ENCODE results near the gene ZNF648. TPM values are rescaled to one million over a fixed set of nuclear protein-coding genes. Genes with fewer than 3 reads are reported as not detected.
"Not testable (repeated sequence)": the region's sequence is repeated elsewhere in the genome, so short reads cannot be mapped to it uniquely, and the experiment has no call there.

ZNF648 gene
- total RNA-seq, 1 donor from 2014 or later = 0.51 TPM

GRCh38 chr1:182029002-182029378 lies 32.5 kb downstream of the ZNF648 start:
- DNase-seq = no peak

GRCh38 chr1:182015360-182015759 lies 46.2 kb downstream of the ZNF648 start:
- DNase-seq = no peak

- not testable (repeated sequence) for DNase-seq
These were observed 50.6 kb downstream of the ZNF648 start for GRCh38 chr1:182010800-182011370.

- DNase-seq = not testable (repeated sequence)
These were observed 56.1 kb downstream of the ZNF648 start for GRCh38 chr1:182005398-182005797.

- DNase-seq = no peak
These were observed 56.9 kb downstream of the ZNF648 start for GRCh38 chr1:182004601-182005000.
